GM18502 (cell line): ENCODE data around the gene FRY.

ENCODE experiments used
- ATAC-seq: cut with Tn5 transposase; IDR thresholded peaks from one replicate; pipeline ENCODE4 v1.9.1; 2021; ENCODE audit warnings: mild to moderate bottlenecking; ENCODE audit not compliant: unreplicated experiment, poor library complexity

FRY gene

GRCh38 chr13:32125221-32125689, 93.7 kb downstream of the FRY start:
- no peak for ATAC-seq

GRCh38 chr13:32125751-32126150, 94.2 kb downstream of the FRY start:
- no peak for ATAC-seq

GRCh38 chr13:32126278-32126677, 94.7 kb downstream of the FRY start:
- ATAC-seq = no peak

- no peak for ATAC-seq
These were observed 95.2 kb downstream of the FRY start for GRCh38 chr13:32126756-32127155.

GRCh38 chr13:32127691-32128090, 96.1 kb downstream of the FRY start:
- ATAC-seq = no peak

- no peak for ATAC-seq
These were observed 102.9 kb downstream of the FRY start for GRCh38 chr13:32134241-32135055.

GRCh38 chr13:32135056-32135390, 103.4 kb downstream of the FRY start:
- ATAC-seq = no peak

GRCh38 chr13:32135655-32136054, 104.1 kb downstream of the FRY start:
- no peak for ATAC-seq

GRCh38 chr13:32136061-32136460, 104.5 kb downstream of the FRY start:
- ATAC-seq = no peak

- ATAC-seq = no peak
These were observed 105.1 kb downstream of the FRY start for GRCh38 chr13:32136716-32137115.

- ATAC-seq = no peak
These were observed 107.7 kb downstream of the FRY start for GRCh38 chr13:32139251-32139650.

- ATAC-seq = no peak
These were observed 108.5 kb downstream of the FRY start for GRCh38 chr13:32140109-32140508.

GRCh38 chr13:32141462-32141861, 109.9 kb downstream of the FRY start:
- no peak for ATAC-seq

GRCh38 chr13:32142115-32142514, 110.5 kb downstream of the FRY start:
- no peak for ATAC-seq

- no peak for ATAC-seq
These were observed 111.4 kb downstream of the FRY start for GRCh38 chr13:32142956-32143375.

GRCh38 chr13:32147193-32147592, 115.6 kb downstream of the FRY start:
- no peak for ATAC-seq

- no peak for ATAC-seq
These were observed 116.4 kb downstream of the FRY start for GRCh38 chr13:32147976-32148375.

- no peak for ATAC-seq
These were observed 118.7 kb downstream of the FRY start for GRCh38 chr13:32150239-32150638.

- no peak for ATAC-seq
These were observed 119.2 kb downstream of the FRY start for GRCh38 chr13:32150794-32151193.

- ATAC-seq = no peak
These were observed 119.7 kb downstream of the FRY start for GRCh38 chr13:32151240-32151639.

- no peak for ATAC-seq
These were observed 121.5 kb downstream of the FRY start for GRCh38 chr13:32153056-32153455.

- no peak for ATAC-seq
These were observed 127.7 kb downstream of the FRY start for GRCh38 chr13:32159137-32159869.
